Activated naive CD4-positive, alpha-beta T cell treated with anti-CD3 and anti-CD28 coated beads, Interleukin-2, amount 50 U/mL, for 72 hours (primary cell): ENCODE data around the gene SDF2L1. TPM values are rescaled to one million over a fixed set of nuclear protein-coding genes. Genes with fewer than 3 reads are reported as not detected.
"Not testable (repeated sequence)": the region's sequence is repeated elsewhere in the genome, so short reads cannot be mapped to it uniquely, and the experiment has no call there.

Experiments used
- ATAC-seq, 2 donors: fragments of 150-1000 bp; cut with Tn5 transposase; 2 replicates each; pipeline ENCODE4 v1.10.0; 2021; ENCODE audit warnings: mild to moderate bottlenecking in 2 of 2, moderate library complexity in 2 of 2
- DNase-seq, 2 donors: peaks; one replicate each; pipeline ENCODE4 v3.0.0; 2021 to 2022; ENCODE audit warnings: low spot score in 2 of 2
- H3K27ac Mint-ChIP-seq, 2 donors: one replicate each; pipeline ENCODE4 v1.8.0; 2022; ENCODE audit warnings: mild to moderate bottlenecking in 2 of 2, mixed read lengths in 2 of 2
- H3K36me3 Mint-ChIP-seq, 2 donors: one replicate each; pipeline ENCODE4 v1.8.0; 2022; ENCODE audit warnings: mixed read lengths in 2 of 2
- H3K9me3 Mint-ChIP-seq, 2 donors: one replicate each; pipeline ENCODE4 v1.8.0; 2022; ENCODE audit warnings: mixed read lengths in 2 of 2
- total RNA-seq, 2 donors: library from RNA; stranded (reverse); gene quantifications; one replicate each; pipeline ENCODE4 v1.2.3, GENCODE V29; 2022

SDF2L1 gene
- total RNA-seq, 2 donors from 2014 or later = 25.3 to 27.8 TPM

DNA sequence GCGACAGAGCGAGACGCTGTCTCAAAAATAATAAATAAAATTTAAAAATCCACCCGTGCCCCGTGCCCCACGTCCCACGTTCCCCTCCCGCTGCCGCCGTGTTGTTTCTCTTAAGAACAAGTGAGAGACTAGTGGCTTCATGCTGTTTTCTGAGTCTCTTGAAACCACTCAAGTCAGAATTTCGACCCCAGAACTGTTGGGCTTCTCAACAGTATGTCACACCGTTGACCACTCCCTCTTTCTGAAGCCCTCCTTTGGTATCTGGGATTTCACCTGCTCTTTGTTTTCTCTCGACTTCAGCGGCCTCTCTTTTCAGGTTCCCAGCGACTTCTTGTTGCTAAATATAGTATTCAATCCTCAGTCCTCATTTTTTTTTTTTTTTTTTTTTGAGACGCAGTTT is 24.7 kb downstream of the SDF2L1 start:
- ATAC-seq (no peak), DNase-seq (no peak)
- H3K36me3 Mint-ChIP-seq = peaks cover 5 to 11% of the 10 kb centered on the region in 2 donors
- no peaks in the 10 kb centered on the region for H3K9me3 Mint-ChIP-seq
- peak overlapping the region; percentile 89 to 96 for H3K27ac Mint-ChIP-seq

GRCh38 chr22:21669026-21669425 is 26.9 kb downstream of the SDF2L1 start:
- H3K27ac Mint-ChIP-seq = peak overlapping the region in 1 of 2 donors; percentile 52
- ATAC-seq = no peak
- H3K9me3 Mint-ChIP-seq = no peaks in the 10 kb centered on the region
- peaks cover 11% of the 10 kb centered on the region in 2 donors for H3K36me3 Mint-ChIP-seq
- no peak for DNase-seq

DNA sequence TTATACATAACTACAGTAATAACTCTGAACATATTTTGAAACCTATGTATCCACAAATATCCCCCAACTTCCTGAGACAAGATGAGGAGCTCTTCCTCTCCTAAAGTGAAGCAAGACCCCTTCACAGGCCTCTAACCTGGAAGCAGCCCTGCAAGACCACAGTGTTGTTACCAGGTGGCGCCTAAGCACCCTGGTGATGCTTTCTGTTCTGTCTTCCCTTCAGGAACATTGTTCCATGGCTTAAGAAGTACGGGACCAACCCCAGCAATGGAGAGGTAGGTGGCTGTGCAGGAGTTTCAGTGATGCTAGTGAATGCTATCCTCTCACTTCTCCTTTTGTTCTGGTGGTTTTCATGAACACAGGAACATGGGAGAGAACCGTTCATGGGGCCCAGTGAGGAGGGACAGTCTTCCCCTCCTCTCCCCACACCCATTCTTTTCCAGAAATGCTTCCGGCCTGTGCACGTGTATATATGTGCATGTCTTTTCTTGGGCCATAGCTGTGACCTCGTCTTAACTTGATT is 30.1 kb downstream of the SDF2L1 start:
- Mint-ChIP-seq H3K36me3 (peaks cover 5 to 19% of the 10 kb centered on the region in 2 donors), H3K9me3 (no peaks in the 10 kb centered on the region), H3K27ac (peak overlapping the region in 1 of 2 donors; percentile 20)
- no peak for DNase-seq
- no peak for ATAC-seq

DNA sequence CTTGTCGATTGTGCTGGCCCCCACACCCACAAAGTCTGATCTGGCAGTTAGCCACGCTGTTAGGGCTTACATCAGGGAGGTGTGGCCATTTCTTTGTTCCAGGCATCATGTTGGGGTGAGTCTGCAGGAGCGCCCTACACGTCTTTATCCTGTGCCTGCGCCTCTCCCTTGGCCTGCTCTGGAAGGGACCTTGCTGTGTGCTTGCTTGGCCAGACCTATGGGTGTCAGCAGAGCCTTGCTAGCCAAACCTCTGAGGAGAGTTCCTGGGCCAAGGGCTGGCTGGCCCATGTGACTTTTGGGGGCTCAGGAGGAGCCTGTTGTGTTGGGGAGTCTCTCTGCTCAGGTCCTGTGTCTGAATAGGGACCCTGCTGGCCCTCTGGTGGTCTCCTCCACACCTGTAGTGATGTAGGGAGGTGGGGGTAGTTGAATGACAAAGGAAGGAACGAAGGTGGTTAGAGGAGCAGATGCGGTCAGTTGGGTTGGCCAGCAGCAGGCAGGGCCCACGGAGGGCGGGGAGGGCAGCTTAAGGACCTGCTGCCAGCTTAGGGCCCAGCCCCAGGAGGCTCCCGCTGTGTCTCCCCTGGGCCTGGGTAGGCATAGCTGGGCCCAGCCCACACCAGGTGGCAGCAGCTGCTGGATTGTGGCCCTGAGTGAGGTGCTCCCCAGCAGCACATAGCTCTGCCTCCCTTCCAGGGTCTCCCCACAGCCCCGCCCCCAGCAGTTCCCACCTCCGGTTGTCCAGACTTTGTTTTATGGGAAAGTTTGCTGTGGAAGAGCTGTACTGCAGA is 31.6 kb downstream of the SDF2L1 start:
- no peak for DNase-seq
- Mint-ChIP-seq H3K36me3 (peaks cover 5 to 15% of the 10 kb centered on the region in 2 donors), H3K27ac (peak overlapping the region; percentile 49 to 79), H3K9me3 (no peaks in the 10 kb centered on the region)
- ATAC-seq = no peak

GRCh38 chr22:21674638-21675245 is 32.6 kb downstream of the SDF2L1 start:
- ATAC-seq = no peak
- H3K36me3 Mint-ChIP-seq = peaks cover 0 to 15% of the 10 kb centered on the region in 2 donors

DNA sequence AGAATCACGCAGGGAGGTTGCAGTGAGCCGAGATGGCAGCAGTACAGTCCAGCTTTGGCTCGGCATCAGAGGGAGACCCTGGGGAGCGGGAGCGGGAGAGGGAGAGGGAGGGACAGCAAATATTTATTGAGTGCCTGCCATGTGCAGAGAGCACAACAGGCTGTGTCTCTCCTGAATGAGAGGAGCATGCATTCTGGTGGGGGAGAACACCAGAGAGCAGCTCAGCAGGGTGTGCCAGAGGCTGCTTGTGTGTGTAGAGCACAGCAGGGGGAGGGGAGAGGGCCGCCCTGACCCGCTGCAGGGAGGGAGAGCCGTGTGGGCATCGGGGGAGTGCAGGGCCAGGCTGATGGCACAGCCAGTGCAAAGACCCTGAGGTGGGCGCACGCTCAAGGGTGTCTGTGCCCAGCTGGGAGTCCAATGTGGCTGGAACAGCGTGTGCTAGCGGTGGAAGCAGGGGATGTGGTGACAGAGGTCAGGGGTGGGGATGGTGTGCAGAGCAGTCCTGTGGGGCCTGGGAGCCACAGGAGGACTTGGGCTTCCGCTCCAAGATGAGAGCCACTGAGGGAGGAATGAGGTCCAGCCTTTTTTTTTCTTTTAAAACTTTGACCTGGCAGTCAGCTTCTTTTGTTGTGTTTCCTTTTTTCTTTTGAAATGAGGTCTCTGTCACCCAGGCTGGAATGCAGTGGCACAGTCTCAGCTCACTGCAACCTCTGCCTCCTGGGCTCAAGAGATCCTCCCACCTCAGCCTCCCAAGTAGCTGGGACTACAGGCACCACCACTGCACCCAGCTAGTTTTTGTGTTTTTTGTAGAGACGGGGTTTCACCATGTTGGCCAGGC is 35.7 kb downstream of the SDF2L1 start:
- Mint-ChIP-seq H3K9me3 (no peaks in the 10 kb centered on the region), H3K27ac (no peak overlapping the region), H3K36me3 (peaks cover 0 to 10% of the 10 kb centered on the region in 2 donors)
- ATAC-seq (no peak), DNase-seq (no peak)

More at GRCh38 chr22:21674638-21675245, 32.6 kb downstream of the SDF2L1 start:
- Mint-ChIP-seq H3K27ac (no peak overlapping the region), H3K9me3 (no peaks in the 10 kb centered on the region)
- DNase-seq = no peak

DNA sequence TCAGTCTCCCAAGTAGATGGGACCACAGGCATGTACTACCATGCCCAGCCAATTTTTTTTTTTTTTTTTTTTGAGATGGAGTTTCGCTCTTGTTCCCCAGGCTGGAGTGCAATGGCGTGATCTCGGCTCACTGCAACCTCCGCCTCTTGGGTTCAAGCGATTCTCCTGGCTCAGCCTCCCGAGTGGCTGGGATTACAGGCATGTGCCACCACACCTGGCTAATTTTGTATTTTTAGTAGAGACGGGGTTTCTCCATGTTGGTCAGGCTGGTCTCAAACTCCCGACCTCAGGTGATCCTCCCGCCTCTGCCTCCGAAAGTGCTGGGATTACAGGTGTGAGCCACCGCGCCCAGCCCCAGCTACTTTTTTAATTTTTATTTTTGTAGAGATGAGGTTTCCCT is 36.7 kb downstream of the SDF2L1 start:
- not testable (repeated sequence) for H3K27ac Mint-ChIP-seq, ATAC-seq, H3K9me3 Mint-ChIP-seq, H3K36me3 Mint-ChIP-seq, DNase-seq

GRCh38 chr22:21679383-21679782 is 37.3 kb downstream of the SDF2L1 start:
- ATAC-seq = no peak
- no peak overlapping the region for H3K27ac Mint-ChIP-seq
- peaks cover 0 to 10% of the 10 kb centered on the region in 2 donors for H3K36me3 Mint-ChIP-seq
- DNase-seq = no peak
- no peaks in the 10 kb centered on the region for H3K9me3 Mint-ChIP-seq

DNA sequence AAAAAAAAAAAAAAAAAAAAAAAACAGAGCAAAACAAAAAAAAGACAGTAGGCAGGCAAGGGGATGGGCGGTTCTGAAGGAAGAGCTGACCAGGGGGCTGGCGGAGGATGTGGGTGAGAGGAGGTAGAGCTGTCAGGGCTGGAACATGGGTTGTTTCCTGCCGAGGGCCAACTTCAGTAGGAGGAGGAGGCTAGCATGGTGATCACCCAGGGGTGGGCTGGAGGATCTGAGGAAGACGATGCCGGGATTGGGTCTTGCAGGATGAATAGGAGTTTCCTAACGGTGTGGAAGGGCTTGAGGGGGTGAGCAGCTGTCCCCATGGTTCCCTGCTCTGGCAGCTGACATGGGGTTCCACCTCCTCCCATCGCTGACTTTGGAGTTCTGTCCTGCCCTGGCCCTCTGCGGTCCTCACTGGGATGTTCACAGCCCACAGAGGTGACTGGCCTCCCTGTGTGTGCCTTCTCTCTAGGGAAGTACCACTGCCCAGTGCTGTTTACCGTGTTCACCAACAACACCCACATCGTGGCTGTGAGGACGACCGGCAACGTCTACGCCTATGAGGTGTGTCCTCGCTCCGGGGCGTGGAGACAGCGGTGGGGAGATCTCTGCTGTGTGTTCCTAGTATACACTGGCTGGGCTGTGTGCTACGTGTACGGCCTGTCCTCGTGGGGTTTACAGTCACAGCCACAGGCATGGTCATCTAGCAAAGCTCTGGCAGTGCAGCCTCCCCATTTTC is 38.9 kb downstream of the SDF2L1 start:
- H3K27ac Mint-ChIP-seq = peak overlapping the region; percentile 30 to 77
- H3K9me3 Mint-ChIP-seq = no peaks in the 10 kb centered on the region
- ATAC-seq (no peak), DNase-seq (no peak)
- H3K36me3 Mint-ChIP-seq = peaks cover 0 to 5% of the 10 kb centered on the region in 2 donors

DNA sequence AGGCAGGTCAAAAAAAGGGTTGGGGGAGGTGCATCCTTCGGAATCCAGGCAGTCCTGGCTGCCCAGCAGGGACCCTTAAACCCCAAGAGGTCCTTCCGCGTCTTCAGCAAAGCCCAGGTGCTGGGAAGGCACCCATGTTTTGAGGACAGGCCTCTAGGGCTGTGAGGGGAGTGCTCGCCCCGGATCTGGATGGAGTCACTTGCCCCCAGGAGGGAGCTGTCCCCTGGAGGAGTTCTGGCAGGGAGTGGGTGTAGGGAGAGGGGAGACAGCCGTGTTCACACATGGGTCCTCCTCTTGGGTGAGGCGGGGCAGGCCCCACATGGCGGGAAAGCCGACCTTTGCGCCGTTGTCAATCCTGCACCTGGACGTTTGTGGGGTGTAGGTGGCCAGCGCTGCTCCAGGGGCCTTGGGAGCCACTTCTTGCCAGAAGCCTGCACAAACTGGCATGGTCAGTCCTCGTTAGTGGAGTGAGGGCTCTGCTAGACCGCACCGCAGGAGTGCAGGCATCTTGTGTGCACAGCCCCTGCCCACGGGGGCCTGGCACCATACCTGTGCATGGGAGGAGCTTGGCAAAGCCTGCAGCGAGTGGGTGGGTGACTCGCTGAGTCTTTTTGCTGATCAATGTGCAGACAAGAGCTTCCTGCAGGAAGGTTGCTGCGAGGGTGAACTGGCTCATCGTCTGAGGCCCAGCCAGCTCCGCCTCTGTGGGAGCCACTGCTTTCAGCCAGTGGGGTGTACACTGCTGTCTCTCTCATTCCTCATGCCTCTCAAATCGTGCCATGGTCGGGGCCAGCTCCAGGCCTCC is 39.7 kb downstream of the SDF2L1 start:
- Mint-ChIP-seq H3K36me3 (no peaks in the 10 kb centered on the region), H3K9me3 (no peaks in the 10 kb centered on the region), H3K27ac (peak overlapping the region in 1 of 2 donors; percentile 79)
- DNase-seq = no peak
- peak in 1 of 2 donors; percentile 28 for ATAC-seq

DNA sequence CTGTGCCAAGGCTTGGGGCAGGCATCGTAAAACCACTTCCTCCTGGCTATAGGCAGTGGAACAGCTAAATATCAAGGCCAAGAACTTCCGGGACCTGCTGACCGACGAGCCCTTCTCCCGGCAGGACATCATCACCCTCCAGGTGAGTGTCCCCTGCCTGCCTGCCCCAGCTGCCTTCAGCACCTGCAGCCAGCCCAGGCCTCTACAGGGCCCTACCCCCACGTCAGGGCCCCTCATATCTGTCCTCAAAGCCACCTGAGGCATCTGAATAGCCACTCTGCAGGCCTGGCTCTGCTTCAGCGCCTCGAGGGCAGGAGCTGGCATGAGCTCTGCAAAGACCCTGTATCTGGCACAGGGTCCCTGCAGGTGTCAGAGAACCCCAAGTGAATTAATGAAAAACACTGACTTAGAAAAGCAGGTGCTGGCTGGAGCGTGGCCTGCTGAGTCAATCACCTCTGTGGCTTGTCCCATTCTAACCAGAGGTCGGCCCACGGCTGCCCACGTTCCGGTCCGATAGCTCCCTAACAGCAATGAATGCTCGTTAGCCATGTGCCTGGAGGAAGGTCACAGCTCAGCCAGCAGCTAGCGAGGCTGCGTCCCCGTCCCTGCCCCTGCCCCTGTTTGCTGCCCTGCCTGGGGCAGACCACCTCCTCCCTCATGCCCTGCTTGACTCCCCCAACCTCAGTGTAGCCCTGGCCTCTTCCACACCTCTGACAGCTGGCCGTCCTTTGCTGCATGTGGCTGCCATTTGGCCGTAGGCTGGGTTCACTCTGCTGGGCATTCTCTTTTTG is 40.5 kb downstream of the SDF2L1 start:
- no peak for ATAC-seq
- Mint-ChIP-seq H3K27ac (peak overlapping the region in 1 of 2 donors; percentile 79), H3K9me3 (no peaks in the 10 kb centered on the region)

GRCh38 chr22:21683401-21683811 is 41.3 kb downstream of the SDF2L1 start:
- Mint-ChIP-seq H3K9me3 (no peaks in the 10 kb centered on the region), H3K36me3 (no peaks in the 10 kb centered on the region), H3K27ac (no peak overlapping the region)
- DNase-seq (no peak), ATAC-seq (no peak)

More for the DNA sequence above, 40.5 kb downstream of the SDF2L1 start:
- no peak for DNase-seq
- no peaks in the 10 kb centered on the region for H3K36me3 Mint-ChIP-seq

DNA sequence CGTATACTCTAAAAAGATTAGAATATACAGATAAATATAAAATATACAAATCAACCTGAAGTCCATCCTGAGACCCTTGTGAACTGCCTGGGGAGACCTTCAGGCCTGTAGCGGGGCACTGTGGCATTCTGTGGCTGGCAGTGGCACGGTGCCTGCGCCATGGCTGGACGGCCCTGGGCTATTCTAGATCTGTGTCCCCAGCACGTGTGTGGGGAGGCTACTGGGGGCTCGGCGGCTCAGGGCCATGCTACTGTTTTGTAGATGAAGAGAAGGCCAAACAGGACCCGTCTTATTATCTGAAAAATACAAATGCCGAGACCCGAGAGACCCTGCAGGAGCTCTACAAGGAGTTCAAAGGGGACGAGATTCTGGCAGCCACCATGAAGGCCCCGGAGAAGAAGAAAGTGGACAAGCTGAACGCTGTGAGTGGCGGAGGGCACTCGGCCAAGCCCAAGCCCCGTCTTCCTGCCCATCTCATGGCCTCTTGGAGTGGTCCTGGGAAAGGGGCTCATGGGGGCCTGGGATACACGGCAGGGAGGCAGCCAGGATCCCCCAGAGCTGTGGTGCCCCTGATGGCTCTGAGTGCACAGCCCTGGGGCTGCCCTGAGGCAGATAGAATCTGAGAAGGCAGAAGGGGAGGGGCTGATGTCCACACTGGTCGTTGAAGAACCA is 42.5 kb downstream of the SDF2L1 start:
- no peak overlapping the region for H3K27ac Mint-ChIP-seq
- H3K9me3 Mint-ChIP-seq = no peaks in the 10 kb centered on the region
- ATAC-seq (no peak), DNase-seq (no peak)
- H3K36me3 Mint-ChIP-seq = no peaks in the 10 kb centered on the region

DNA sequence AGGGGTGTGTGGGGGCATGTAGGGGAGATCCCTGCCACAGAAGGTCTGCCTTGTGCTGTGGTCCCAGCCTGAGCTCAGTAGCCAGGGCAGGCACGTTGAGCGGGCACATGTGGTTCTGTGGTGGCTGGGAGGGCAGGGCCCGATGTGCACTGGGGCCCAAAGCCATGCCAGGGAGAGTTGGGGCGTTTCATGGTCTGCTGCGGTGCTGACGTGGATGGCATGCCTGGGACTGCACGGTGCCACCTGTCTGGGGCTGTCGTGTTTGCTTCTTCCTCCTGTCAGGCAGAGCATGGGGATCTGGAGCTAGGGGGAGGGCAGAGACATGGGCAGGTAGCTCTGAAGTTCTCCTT is 43.0 kb downstream of the SDF2L1 start:
- no peak for DNase-seq
- Mint-ChIP-seq H3K27ac (no peak overlapping the region), H3K36me3 (no peaks in the 10 kb centered on the region), H3K9me3 (no peaks in the 10 kb centered on the region)
- ATAC-seq = no peak
